DOHH2 (cell line): Measurements from ENCODE around the gene APOC1.

Source experiments
- CTCF ChIP-seq: fragments of 200-600 bp; sonication (generic); IDR thresholded peaks from one replicate; pipeline ENCODE4 v1.5.1; 2014; ENCODE audit warnings: antibody characterized with exemption, mild to moderate bottlenecking, low read depth, low read length; ENCODE audit not compliant: poor library complexity, severe bottlenecking
- EZH2phosphoT487 ChIP-seq: fragments of 200-600 bp; sonication (generic); IDR thresholded peaks from 2 replicates; pipeline ENCODE4 v1.6.1; 2017; ENCODE audit warnings: borderline replicate concordance, mild to moderate bottlenecking, antibody characterized with exemption, low read length, moderate library complexity, mixed read lengths

DNA sequence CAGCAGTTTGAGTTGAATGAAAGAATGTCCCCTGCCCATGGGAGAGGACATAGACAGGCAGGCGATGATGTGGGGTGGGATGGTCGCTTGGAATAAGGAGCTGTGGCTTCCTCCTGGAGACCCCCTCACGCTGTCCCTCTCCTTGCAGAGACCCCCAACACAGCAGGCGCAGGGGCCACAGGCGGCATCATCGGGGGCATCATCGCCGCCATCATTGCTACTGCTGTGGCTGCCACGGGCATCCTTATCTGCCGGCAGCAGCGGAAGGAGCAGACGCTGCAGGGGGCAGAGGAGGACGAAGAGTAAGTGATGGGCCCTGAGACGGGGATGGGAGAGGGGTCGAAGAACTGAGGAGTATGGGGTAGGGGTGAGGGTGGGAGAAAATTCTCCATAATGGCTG is 32.3 kb upstream of the APOC1 start:
- TF ChIP-seq CTCF (no peak), EZH2phosphoT487 (no peak)
